Posterior vena cava (tissue), 2 donors: ENCODE measurements around the gene KIFC1. TPM values are rescaled to one million over a fixed set of nuclear protein-coding genes. Genes with fewer than 3 reads are reported as not detected.
A peak's percentile ranks its signal among the peaks of the same experiment; 100 is the strongest.

Experiments used
- DNase-seq: peaks from one replicate; pipeline ENCODE4 v3.0.0-alpha.2; 2020; ENCODE audit warnings: low spot score
- intact Hi-C, 2 donors: fragments of 100-400 bp; cut with DNase I; formaldehyde crosslinking; loops; one replicate each; pipeline versions ENCODE4 v1.14.1 to v1.14.2; 2022 to 2023
- total RNA-seq, 2 donors: library from RNA; stranded (reverse); fragmentation: NEBNext Ultra II Directional; extraction: Animal tissue kit (Norgen Biotek cat#: 25700); gene quantifications; one replicate each; pipeline ENCODE4 v1.2.1, GENCODE V29; 2021
- donor health status: DM: yes; HTN: yes; CAD: no.
- donor health status: DM: yes; HTN: yes; CAD: no.

KIFC1 gene
- total RNA-seq, 2 donors from 2014 or later, result 0.29 to 1.0 TPM

DNA sequence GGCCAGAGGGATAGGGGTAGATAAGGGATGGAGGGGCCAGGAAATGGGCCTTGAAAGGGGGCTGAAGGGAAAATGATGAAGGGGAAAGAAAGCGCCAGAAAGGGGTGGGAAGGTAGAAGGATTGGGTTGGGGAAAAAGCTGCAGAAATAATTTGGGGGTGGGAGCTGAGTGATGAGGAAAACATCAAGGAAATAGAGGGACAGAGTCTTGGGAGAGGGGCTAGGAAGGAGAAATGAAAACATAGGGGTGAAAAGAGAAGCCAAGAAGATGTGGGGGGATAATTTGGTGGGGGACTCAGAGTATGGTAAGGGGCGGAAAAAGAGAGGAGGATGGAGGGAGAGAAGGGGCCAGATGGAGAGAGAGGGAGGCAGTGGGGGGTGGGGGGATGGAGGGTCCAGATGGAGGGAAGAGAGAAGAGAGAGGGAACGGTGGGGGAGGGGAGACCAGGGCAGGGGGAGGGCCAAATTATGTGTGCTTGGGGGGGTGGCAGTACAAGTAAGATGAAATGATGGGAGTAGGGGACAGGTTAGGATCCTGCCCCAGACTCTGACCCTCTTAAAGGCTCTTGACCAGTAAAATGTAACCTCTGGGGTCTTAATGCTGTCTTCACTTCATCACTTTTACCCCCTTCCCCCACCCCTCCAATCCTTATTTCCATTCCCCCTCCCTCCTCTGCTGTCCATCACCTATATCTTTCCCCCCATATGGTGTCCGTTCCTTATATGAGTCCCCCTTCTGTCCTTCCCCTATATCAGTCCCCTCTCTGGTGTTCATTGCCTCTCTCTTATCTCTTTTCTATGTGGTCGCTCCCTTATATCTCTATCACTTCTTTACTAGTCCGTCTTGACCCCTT lies 29.1 kb downstream of the KIFC1 start:
- DNase-seq, result no peak
- intact Hi-C loops, result no loop called here

DNA sequence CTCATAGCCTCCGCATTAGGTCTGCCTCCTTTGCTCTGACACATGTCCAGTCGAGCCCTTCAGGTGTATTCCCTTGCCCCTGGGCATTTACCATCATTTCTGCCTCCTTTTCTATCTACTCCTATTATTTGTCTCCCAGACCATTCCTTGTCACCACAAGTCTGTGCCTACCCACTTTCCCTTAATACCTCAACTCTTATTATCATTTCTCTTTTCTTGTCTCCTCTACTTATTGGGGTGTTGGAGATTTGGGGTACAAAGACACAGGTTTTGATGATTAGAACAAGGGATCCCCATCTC lies 29.7 kb downstream of the KIFC1 start:
- intact Hi-C loops, result no loop called here
- DNase-seq, result no peak

DNA sequence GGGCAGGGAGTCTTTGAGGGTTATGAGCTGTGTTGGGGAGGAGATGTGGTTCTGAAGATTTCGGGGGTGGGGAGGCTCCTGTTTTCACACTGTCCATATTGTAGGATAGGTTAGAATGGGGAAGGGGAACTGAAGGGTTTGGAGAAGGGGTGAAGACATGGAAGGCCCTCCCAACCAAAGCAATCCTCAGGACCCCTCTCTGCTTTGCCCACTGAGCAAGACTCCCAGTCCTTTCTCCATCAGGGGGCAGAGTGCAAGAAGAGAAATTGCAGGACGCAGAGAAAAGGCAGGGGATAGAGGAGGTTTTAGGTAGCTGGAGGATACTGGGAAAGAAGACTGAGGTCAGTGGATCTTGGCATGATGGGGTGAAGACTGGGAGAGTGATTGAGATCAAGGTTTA lies 32.2 kb downstream of the KIFC1 start:
- DNase-seq, result no peak
- intact Hi-C loops, result no loop called here

DNA sequence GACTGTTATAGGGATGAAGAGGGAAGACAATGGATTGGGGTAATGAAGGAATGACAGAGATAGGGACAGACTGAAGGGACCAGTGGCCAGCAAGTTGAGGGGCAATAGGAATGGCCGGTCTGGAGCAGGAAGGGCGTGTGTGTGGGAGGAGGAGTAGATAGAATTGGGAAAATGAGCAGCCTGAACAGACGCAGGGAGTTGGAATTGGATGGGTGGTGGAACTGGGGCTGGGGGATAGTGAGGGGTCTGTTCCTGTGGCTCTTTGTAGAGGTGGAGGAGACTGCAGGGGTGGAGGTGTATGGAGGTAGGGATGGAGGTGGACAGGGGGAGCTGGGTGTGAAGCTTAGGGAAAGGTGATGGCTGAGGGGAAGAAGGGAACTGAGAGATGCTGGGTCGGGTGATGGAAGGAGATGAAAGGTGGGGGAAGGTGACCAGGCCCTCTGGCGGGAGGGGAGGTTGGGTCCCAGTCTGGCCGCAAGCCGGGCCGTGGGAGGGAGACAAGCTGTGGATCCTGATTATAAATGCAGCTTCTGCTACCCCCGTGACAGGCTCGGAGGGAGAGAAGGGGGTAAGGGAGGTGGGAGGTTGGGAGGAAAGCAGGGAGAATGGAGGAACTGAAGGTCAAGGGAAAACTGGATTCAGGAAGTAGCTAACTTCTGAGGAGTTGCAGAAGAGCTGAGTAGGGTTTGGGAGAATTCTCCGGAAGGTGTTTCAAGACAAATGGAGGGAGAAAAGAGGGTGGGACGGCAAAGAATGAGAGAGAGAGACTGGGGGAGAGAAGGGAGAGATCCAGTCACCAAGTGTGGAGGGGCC lies 33.4 kb downstream of the KIFC1 start:
- intact Hi-C loops, result no loop called here
- DNase-seq, result peak; percentile 78

DNA sequence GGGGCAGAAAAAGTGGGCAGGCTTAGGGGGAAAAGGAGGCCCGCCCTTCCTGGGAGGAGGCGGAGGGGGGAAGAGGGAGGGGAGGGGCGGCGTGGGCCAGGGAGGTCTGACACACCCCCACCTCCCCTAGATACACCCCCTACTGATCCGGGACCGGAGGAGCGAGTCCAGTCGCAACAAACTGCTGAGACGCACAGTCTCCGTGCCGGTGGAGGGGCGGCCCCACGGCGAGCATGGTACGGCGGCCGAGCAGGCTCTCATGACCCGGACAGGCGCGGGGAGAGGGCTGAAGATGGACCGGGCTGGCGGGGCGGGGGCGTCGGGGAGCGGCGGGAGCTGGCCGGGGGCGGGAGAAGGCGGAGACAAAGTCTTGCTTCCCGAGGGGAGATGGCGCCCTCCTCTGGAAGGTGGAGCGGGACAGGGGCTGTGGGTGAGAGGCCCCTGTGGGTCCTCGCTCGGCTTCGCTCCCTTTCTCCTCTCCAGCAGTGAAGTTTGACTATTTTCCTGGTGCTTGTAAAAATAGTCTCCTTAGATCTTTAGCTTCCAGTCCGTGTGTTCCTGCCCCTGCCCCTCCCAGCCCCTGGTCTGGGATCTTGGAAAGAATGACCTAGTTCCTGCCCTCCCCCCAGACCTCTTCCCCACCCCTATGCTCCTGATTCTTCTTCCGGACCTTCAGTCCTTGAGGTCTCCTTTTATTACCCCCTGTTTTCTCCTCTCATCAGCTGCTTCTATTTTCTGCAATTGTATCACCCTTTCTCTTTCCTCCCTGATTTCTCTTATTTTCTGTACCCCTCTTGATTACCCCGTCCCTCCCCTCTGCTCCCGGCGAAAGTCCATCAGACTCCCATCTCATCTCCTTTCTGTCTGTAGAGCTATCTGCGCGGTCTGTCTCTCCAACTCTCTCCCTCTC lies 34.3 kb downstream of the KIFC1 start:
- intact Hi-C loops, result no loop called here
- DNase-seq, result peak; percentile 96

DNA sequence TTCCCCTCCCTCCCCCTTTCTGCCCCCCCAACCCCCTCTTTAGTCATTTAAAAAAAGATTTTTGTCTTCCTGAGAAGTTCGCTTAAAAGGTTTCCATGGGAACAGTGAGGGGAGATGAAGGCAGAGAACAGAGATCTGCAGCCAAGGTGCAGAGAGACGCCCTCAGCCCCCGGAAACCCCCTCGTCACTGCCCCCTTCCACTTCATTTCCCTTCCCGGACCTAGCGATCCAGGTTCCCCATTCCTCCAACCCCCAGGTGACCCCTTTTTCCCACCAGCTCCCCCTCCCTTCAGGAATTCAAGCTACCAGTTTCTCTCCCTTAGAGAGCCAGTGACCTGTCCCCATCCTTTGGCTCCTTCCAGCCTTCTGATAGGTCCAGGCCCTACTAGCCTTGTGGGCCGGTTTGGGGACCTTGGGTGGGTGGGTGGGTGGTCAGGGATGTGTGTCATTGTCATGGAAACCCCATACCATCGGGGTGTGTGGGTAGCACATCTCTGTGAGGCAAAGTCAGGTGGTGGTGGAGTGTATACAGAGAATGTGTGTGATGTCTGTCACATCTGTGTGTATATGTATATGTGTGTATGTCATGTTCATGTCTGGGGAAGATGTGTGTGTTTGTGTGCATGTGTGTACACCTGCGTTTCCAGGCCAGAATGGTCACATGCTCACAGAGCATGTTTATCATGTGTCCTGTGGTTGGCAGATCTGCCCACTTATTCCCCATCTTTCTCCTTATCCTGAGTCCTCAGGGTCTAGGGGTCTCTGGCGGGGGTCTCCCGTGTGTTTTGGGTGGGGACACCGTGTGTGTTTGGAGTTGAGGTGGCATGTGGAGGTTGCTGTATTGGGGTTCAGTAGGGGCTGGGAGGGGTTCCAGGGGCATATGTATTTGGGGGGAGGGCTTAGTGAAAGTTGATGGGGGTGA lies 35.2 kb downstream of the KIFC1 start:
- intact Hi-C loops, result no loop called here
- no peak for DNase-seq

DNA sequence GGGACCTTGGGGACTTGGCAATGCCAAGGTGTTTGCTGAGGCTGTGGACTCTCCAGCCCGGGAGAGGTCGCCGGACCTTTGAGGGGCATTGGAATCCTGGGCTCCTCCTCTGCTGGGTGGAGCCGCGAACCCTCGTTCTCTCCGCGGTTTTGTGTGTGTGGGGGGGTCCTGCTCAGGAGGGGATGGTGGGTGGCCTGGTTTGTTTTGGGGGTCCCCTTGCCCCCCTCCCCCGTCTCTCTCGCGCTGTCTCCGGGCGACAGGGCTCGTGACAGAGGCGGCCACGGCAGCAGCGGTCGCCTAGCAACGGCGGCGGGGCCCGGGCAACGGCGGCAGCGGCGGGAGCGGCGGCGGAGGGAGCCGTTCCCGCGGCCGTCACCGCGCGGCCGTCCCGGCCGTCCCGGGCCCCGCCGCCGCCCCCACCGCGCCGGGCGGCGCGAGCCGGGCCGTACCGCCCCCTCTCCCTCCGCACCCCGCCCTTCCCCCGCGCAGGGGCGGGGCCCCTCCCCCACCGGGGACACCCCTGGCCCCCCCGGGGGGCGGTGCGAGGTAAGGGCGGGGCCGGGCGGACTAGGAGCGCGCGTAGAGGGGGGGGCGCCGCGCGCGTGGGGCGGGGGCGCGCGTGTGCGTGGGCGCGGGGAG lies 36.1 kb downstream of the KIFC1 start:
- intact Hi-C loops, result no loop called here
- DNase-seq, result peak; percentile 84

DNA sequence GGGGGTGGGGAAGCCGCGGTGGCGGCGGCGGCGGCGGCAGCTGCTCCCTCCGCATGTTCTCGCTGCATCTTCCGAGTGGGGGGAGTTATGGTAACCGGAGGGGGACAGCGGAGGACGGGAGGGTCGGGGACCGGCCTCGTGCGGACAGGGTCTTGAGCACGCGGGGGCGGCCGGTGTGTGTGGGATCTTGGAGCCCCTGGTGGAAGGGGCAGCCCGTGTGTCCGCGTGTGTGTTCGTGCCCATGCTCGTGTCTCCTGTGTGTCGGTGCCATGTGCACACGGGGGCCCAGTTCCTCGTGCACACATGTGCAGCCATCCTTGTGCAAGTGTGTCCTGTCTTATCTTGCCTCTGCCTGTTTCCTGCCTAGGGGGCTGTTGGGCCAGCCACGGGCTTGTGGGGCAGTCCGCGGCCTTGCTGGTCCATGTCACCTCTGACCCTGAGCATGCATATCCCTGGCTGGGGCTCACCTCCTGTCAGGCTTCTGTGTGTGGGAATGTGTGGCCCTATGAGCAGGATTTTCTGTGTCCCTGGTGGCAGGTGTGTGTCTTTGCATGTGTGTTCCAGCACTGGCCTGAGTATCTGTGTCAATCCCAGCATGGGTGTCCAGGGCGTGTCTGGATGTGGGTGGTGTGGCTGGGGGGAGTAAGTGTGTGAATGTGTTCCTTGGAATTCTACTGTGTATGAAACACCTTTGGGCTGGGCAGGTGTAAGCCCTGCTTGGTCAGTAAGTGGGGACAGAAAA lies 36.8 kb downstream of the KIFC1 start:
- intact Hi-C loops, result no loop called here
- DNase-seq, result peak; percentile 85

DNA sequence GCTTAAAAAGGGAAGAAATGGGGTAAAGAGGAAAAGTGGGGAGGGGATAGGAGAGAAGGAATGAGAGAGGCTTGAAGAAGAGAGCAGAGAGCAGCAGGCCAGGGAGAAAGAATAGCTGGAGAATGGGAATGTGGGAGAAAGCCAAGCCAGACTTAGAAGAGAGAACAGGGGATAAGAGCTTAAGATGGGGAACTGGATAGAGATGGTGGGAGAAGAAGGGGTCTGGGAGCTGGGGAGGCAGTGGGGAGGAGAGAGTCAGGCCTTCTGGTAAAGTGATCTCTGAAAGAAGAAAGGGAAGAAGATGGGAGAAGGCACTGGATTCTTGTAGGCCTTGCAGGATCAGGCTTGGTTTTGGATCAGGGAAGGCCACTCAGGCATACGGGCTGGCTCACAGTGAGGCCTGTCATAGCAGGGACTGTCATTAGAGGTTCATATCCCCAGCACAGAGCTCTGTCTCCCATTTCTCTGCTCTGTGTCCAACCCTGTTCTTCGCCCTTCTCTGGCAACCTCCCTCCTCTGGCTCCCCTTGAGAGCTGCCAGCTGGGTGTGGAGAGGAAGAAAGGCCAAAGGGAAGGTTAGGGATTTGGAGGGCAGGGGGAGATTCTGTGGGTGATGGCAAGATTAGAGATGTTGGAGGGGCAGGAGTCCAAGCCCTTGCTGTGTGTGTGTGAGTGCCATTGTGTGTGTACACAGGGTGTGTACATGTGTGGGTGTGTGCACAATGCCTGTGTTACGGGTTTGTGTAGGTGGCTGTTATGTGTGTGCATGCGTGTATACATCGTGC lies 37.5 kb downstream of the KIFC1 start:
- intact Hi-C loops, result loop anchor here in 1 of 2 donors (1.0 kb wide), 1 partner anchor 27 kb away; no protein-coding TSS in a partner anchor
- DNase-seq, result no peak

DNA sequence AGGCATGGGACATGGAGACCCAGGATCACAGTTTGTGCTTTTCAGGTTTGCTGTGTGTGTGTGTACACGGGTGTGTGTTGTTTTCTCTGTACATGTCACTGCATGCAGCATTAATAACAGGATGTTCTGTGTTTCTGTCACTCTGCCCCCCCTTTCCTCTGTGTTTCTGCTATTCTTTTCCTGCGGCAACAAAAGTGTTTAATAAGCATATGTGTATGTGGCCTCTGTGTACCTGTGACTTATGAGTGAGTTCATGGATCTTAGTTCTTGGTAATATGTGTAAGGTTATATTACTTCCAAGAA lies 38.1 kb downstream of the KIFC1 start:
- DNase-seq, result no peak
- intact Hi-C loops, result loop anchor here in 1 of 2 donors (1.0 kb wide), 1 partner anchor 27 kb away; no protein-coding TSS in a partner anchor

DNA sequence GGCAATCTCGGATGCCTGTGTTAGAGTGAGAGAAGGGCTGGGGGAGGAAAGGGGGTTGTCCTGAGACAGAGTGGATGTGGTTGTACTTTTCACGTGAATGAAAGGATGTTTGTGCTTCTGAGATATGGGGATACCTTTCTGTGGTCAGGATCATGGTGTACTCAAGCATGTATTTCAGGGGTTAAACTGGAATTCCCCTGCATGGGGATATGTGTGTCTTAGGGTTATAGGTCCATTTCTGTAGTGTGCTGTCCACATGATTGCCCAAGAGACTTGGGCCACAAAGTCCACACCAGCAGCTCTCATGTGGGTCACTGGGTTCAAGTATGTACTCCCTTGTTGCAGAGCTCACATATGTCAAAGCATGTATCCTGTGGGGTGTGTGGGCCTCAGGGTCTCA lies 38.7 kb downstream of the KIFC1 start:
- intact Hi-C loops, result no loop called here
- DNase-seq, result no peak

DNA sequence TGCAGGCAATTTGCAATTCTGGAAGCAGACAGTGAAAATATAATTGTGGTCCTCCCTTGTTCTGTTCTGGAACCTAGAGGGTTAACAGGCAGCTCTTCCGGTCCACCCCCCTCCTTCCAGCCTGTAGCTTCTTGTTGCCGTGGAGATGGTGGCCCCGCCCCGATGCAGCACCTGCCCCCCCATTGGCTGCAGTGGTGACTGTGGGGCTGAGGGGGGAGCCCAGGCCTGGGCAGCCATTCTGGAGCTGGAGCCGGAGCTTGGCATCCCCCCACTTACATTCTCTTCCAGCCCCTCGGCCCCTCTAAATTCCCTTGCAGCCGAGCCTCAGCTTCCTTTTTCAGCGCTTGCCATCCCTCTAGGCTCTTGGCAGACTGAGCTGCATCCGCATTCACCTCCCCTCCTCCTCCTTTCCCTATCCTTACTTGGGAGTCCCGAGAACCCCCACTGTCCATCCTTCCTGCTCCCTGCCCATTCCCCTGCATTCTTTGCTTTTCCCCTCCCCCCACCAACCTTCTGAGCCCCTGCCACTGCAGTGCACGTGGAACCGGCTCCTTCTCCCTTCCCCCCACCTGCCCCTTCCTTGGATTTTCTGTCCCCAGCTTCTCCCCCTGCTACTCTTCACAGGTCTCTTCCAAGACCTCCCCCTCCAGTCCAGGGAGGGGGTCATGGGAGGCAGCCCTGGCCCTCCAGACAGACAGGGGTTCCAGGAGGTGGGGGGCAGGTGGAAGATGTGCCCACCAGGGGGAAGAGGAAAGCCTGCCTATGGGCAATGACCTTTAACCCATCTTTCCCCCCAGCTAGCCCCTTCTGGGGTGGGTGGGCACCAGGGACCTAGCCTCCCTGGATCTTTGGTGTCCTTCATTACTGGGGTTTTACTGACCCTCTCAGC lies 39.6 kb downstream of the KIFC1 start:
- peak; percentile 92 for DNase-seq
- intact Hi-C loops, result no loop called here

DNA sequence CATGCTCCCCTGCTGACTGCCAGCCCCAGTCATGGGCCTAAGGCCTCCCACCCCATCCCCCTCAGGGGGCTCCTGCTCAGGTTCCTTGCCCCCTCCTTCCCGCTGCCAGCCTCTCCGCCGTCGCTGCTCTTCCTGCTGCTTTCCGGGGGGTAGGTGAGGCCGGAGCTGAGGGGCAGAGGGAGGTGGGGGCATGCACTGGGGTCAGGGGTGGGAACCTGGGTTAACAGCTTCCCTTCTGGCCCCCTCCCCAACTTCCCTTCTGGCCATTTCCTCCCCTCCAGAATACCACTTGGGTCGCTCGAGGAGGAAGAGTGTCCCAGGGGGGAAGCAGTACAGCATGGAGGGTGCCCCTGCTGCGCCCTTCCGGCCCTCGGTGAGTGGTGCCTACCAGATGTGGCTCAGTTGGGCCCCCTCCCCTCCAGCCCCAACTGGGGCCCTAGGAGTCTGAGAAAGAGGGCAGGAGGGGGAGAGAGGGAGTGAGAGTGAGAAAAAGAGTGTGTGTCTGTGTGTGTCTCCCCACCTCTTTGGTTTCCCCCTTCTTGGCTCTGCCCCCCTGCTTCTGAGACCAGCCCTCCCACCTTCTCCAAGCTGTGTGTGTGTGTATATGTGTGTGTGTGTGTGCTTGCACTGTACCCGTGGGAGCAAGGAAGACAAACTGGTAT lies 40.4 kb downstream of the KIFC1 start:
- no peak for DNase-seq
- intact Hi-C loops, result no loop called here

DNA sequence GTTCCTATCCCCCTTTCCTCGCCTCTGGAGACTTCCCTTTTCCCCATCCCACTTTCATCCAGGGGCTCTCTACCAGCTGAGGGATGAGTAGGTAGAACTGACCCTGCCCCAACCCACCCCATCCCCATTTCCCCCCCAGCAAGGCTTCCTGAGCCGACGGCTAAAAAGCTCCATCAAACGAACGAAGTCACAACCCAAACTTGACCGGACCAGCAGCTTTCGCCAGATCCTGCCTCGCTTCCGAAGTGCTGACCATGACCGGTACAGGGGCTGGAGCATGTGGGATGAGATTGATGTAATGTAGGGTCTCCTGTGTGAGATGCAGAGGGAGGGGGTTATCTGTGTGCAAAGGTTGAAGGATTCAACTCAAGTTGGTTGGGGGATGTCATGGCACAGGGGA lies 40.9 kb downstream of the KIFC1 start:
- DNase-seq, result no peak
- intact Hi-C loops, result no loop called here

DNA sequence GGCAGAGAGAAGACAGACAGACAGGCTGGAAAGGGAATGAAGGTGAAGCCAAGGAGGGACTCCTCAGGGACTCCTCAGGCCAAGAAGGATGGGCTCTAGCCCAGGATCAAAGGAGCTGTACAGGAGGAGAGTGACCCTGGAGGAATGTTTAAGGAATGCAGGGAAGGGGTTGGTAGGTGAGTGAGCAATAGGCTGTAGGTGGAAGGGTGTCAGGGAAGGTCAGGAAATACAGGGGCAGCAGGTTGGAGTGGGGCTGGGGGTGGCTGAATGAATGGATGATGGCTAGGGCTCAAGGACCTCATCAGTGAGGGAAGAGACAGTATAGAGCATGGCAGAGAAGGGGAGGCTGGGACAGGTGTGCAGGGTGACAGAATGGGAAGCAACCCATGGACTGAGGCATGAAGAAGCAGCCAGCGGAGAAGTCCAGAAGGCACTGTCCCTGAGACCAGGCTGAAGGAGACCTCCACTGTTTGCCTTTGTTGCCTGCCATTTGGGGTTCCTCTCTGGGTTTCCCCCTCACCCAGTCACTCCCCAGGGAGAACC lies 41.4 kb downstream of the KIFC1 start:
- intact Hi-C loops, result no loop called here
- no peak for DNase-seq
